Suppressor macrophage treated with lipopolysaccharide for 4 hours (primary cell): ENCODE data around the gene FCN3.
A peak's percentile ranks its signal among the peaks of the same experiment; 100 is the strongest.
"Not testable (repeated sequence)": the region's sequence is repeated elsewhere in the genome, so short reads cannot be mapped to it uniquely, and the experiment has no call there.

Source experiments
- DNase-seq: peaks from one replicate; pipeline ENCODE4 v3.0.0-alpha.2; 2020

The FCN3 gene

GRCh38 chr1:27374362-27375086, at the start of gene FCN3:
Gene FCN3, minus strand, starts transcription at chr1:27374824. Its CDS starts 6 bp downstream, at chr1:27374818.
- no peak for DNase-seq

- no peak for DNase-seq
These were observed 49.1 kb upstream of the FCN3 start for GRCh38 chr1:27423709-27424108.

- DNase-seq, result peak; percentile 60
These were observed 43.9 kb upstream of the FCN3 start for GRCh38 chr1:27418326-27419185.

- no peak for DNase-seq
These were observed 43.1 kb upstream of the FCN3 start for GRCh38 chr1:27417713-27418112.

- DNase-seq, result peak; percentile 65
These were observed 41.9 kb upstream of the FCN3 start for GRCh38 chr1:27416387-27417111.

- no peak for DNase-seq
These were observed 39.5 kb upstream of the FCN3 start for GRCh38 chr1:27414091-27414490.

- no peak for DNase-seq
These were observed 38.4 kb upstream of the FCN3 start for GRCh38 chr1:27413004-27413403.

GRCh38 chr1:27412502-27412901, 37.9 kb upstream of the FCN3 start:
- DNase-seq, result no peak

GRCh38 chr1:27410709-27411108, 36.1 kb upstream of the FCN3 start:
- DNase-seq, result no peak

- no peak for DNase-seq
These were observed 35.0 kb upstream of the FCN3 start for GRCh38 chr1:27409669-27410068.

- DNase-seq, result no peak
These were observed 33.5 kb upstream of the FCN3 start for GRCh38 chr1:27408151-27408550.

- not testable (repeated sequence) for DNase-seq
These were observed 32.2 kb upstream of the FCN3 start for GRCh38 chr1:27406791-27407190.

GRCh38 chr1:27406362-27406680, 31.7 kb upstream of the FCN3 start:
- no peak for DNase-seq

- DNase-seq, result not testable (repeated sequence)
These were observed 31.2 kb upstream of the FCN3 start for GRCh38 chr1:27405598-27406361.

GRCh38 chr1:27405074-27405473, 30.4 kb upstream of the FCN3 start:
- no peak for DNase-seq

- no peak for DNase-seq
These were observed 29.3 kb upstream of the FCN3 start for GRCh38 chr1:27403931-27404330.

- peak; percentile 71 for DNase-seq
These were observed 28.6 kb upstream of the FCN3 start for GRCh38 chr1:27403065-27403726.

GRCh38 chr1:27402349-27402754, 27.7 kb upstream of the FCN3 start:
- DNase-seq, result peak; percentile 70

GRCh38 chr1:27400963-27401341, 26.3 kb upstream of the FCN3 start:
- no peak for DNase-seq

- DNase-seq, result no peak
These were observed 25.7 kb upstream of the FCN3 start for GRCh38 chr1:27400082-27400962.
